H1 (cell line): ENCODE results near the gene SLC15A4. TPM values are rescaled to one million over a fixed set of nuclear protein-coding genes. Genes with fewer than 3 reads are reported as not detected.

Experiments
- CTCF ChIA-PET: fragments of 300-600 bp; sonication (Branson Sonifier 250); formaldehyde crosslinking; loops from one replicate; lab custom pipeline; 2021; ENCODE audit not compliant: partially characterized antibody; lab: Charles Lee
- POLR2A ChIA-PET: fragments of 300-600 bp; sonication (Branson Sonifier 250); formaldehyde crosslinking; loops from one replicate; lab custom pipeline; 2021; ENCODE audit warnings: inconsistent platforms; ENCODE audit not compliant: partially characterized antibody; lab: Charles Lee
- DNase-seq, 2 experiments: peaks; one replicate each; pipeline versions ENCODE4 v3.0.0 to v3.0.0-alpha.2; 2010 to 2022; ENCODE audit warnings: low spot score in 2 of 2, low read depth in 1 of 2, mixed read lengths in 1 of 2
- FAIRE-seq: peaks from 2 replicates; lab custom pipeline; 2011; peaks lifted over from hg19 to GRCh38; lab: Jason Lieb, UNC
- H2AFZ ChIP-seq: 2 replicates; pipeline ENCODE4 v1.8.1; 2012; ENCODE audit warnings: low read length, inconsistent platforms
- H2AK5ac ChIP-seq: 2 replicates; pipeline ENCODE4 v1.6.1; 2013; ENCODE audit warnings: low read depth, low read length
- H2BK120ac ChIP-seq: replicated peaks from 2 replicates; pipeline ENCODE3; 2013; ENCODE audit warnings: low read depth, low read length, inconsistent platforms
- H2BK12ac ChIP-seq: 2 replicates; pipeline ENCODE4 v1.6.1; 2013; ENCODE audit warnings: low read depth, low read length
- H2BK15ac ChIP-seq: 2 replicates; pipeline ENCODE4 v1.6.1; 2013; ENCODE audit warnings: low read length
- H2BK20ac ChIP-seq: 2 replicates; pipeline ENCODE4 v1.6.1; 2013; ENCODE audit warnings: low read length
- H2BK5ac ChIP-seq: 2 replicates; pipeline ENCODE4 v1.6.1; 2013; ENCODE audit warnings: low read depth, low read length
- H3K14ac ChIP-seq: 2 replicates; pipeline ENCODE4 v1.6.1; 2013; ENCODE audit warnings: inconsistent platforms; ENCODE audit not compliant: insufficient read length
- H3K18ac ChIP-seq: 2 replicates; pipeline ENCODE4 v1.6.1; 2013; ENCODE audit warnings: low read length; ENCODE audit errors: extremely low read depth
- H3K23ac ChIP-seq: 2 replicates; pipeline ENCODE4 v1.6.1; 2013; ENCODE audit warnings: inconsistent platforms; ENCODE audit not compliant: insufficient read length
- H3K23me2 ChIP-seq: 2 replicates; pipeline ENCODE4 v1.6.1; 2013; ENCODE audit warnings: low read depth, low read length
- H3K27ac ChIP-seq: 2 replicates; pipeline ENCODE4 v1.6.1; 2011; ENCODE audit warnings: low read depth, low read length, inconsistent platforms
- H3K27me3 ChIP-seq, 4 experiments: replicated peaks in 1 of 4; 1 replicate in 1 of 4; 2 replicates in 3 of 4; pipeline versions ENCODE4 v1.6.1 to v1.8.1; 2011 to 2013; ENCODE audit warnings: low read length in 3 of 4, mild to moderate bottlenecking in 3 of 4, inconsistent platforms in 2 of 4, mixed read lengths in 2 of 4, moderate library complexity in 1 of 4; ENCODE audit not compliant: control insufficient read depth in 3 of 4, insufficient read depth in 3 of 4; ENCODE audit errors: extremely low read depth in 1 of 4
- H3K36me3 ChIP-seq, 4 experiments: 2 replicates each; pipeline versions ENCODE4 v1.6.1 to v1.8.1; 2011 to 2013; ENCODE audit warnings: mild to moderate bottlenecking in 4 of 4, low read length in 3 of 4, moderate library complexity in 2 of 4, control low read depth in 1 of 4, inconsistent platforms in 1 of 4; ENCODE audit not compliant: insufficient read depth in 4 of 4, control insufficient read depth in 2 of 4
- H3K4ac ChIP-seq: replicated peaks from 2 replicates; pipeline ENCODE3; 2013; ENCODE audit warnings: low read length, low read depth, mixed read lengths, inconsistent platforms; ENCODE audit not compliant: insufficient read length
- H3K4me1 ChIP-seq, 4 experiments: replicated peaks in 1 of 4; 1 replicate in 1 of 4; 2 replicates in 3 of 4; pipeline versions ENCODE4 v1.6.1 to v1.8.1; 2011 to 2013; ENCODE audit warnings: low read length in 3 of 4, inconsistent platforms in 2 of 4, mixed read lengths in 1 of 4; ENCODE audit not compliant: insufficient read depth in 4 of 4, control insufficient read depth in 3 of 4
- H3K4me2 ChIP-seq, 2 experiments: 2 replicates each; pipeline versions ENCODE4 v1.6.1 to v1.8.1; 2011 to 2013; ENCODE audit warnings: low read depth in 2 of 2, low read length in 2 of 2, control low read depth in 1 of 2, inconsistent platforms in 1 of 2, mild to moderate bottlenecking in 1 of 2; ENCODE audit not compliant: insufficient read depth in 1 of 2
- H3K4me3 ChIP-seq, 4 experiments: fragments of 200-600, 300-600 bp in 1 of 4; sonication (generic), shearing (Covaris generic), sonication (Bioruptor Twin) in 1 of 4; 2 replicates each; pipeline versions ENCODE4 v1.5.1 to v1.8.1; 2011 to 2016; ENCODE audit warnings: low read length in 4 of 4, low read depth in 3 of 4, control low read depth in 2 of 4, inconsistent platforms in 2 of 4, mild to moderate bottlenecking in 2 of 4, mixed read lengths in 1 of 4, moderate library complexity in 1 of 4; ENCODE audit not compliant: insufficient read depth in 2 of 4; ENCODE audit errors: extremely low read depth in 1 of 4
- H3K56ac ChIP-seq: replicated peaks from 2 replicates; pipeline ENCODE3; 2013; ENCODE audit warnings: low read depth, mild to moderate bottlenecking, mixed read lengths, low read length, inconsistent platforms; ENCODE audit not compliant: insufficient read length
- H3K79me1 ChIP-seq: 2 replicates; pipeline ENCODE4 v1.6.1; 2013; ENCODE audit warnings: low read depth, low read length, control low read depth
- H3K79me2 ChIP-seq, 2 experiments: 2 replicates each; pipeline versions ENCODE4 v1.6.1 to v1.8.1; 2012 to 2013; ENCODE audit warnings: low read length in 2 of 2, mild to moderate bottlenecking in 2 of 2, inconsistent platforms in 1 of 2; ENCODE audit not compliant: insufficient read depth in 2 of 2, control insufficient read depth in 1 of 2
- H3K9ac ChIP-seq, 4 experiments: replicated peaks in 1 of 4; 1 replicate in 1 of 4; 2 replicates in 3 of 4; pipeline versions ENCODE4 v1.6.1 to v1.8.1; 2011 to 2013; ENCODE audit warnings: low read depth in 3 of 4, low read length in 3 of 4, control low read depth in 2 of 4, mild to moderate bottlenecking in 2 of 4, moderate library complexity in 2 of 4, inconsistent platforms in 1 of 4; ENCODE audit errors: extremely low read depth in 1 of 4
- H3K9me3 ChIP-seq, 2 experiments: 2 replicates each; pipeline versions ENCODE4 v1.6.1 to v1.8.1; 2012 to 2013; ENCODE audit warnings: mild to moderate bottlenecking in 2 of 2, moderate library complexity in 2 of 2, control low read depth in 1 of 2, inconsistent platforms in 1 of 2, low read depth in 1 of 2, low read length in 1 of 2, mixed read lengths in 1 of 2; ENCODE audit not compliant: insufficient read depth in 2 of 2
- H4K20me1 ChIP-seq, 2 experiments: replicated peaks in 1 of 2; 2 replicates each; pipeline versions ENCODE3 to v1.8.1; 2011 to 2013; ENCODE audit warnings: inconsistent platforms in 2 of 2, low read length in 2 of 2, mild to moderate bottlenecking in 1 of 2; ENCODE audit not compliant: insufficient read depth in 2 of 2, control insufficient read depth in 1 of 2
- H4K5ac ChIP-seq: 2 replicates; pipeline ENCODE4 v1.6.1; 2013; ENCODE audit warnings: low read length, low read depth, mixed read lengths, inconsistent platforms; ENCODE audit not compliant: insufficient read length
- H4K8ac ChIP-seq: 2 replicates; pipeline ENCODE4 v1.8.0; 2013; ENCODE audit warnings: mild to moderate bottlenecking, moderate library complexity, low read length, inconsistent platforms; ENCODE audit not compliant: insufficient read depth; ENCODE audit errors: extremely low read depth
- H4K91ac ChIP-seq: replicated peaks from 2 replicates; pipeline ENCODE3; 2013; ENCODE audit warnings: low read length, mixed read lengths, inconsistent platforms; ENCODE audit not compliant: insufficient read length
- CREB1 ChIP-seq: IDR thresholded peaks from 2 replicates; pipeline ENCODE4 v1.6.1; 2012; ENCODE audit warnings: inconsistent platforms
- CTCF ChIP-seq, 3 experiments: IDR thresholded peaks; 1 replicate in 2 of 3; 2 replicates in 1 of 3; pipeline versions ENCODE4 v1.5.1 to v1.6.1; 2011; ENCODE audit warnings: low read length in 3 of 3, mild to moderate bottlenecking in 3 of 3, inconsistent platforms in 2 of 3, low read depth in 1 of 3, moderate library complexity in 1 of 3; ENCODE audit not compliant: insufficient read depth in 1 of 3; ENCODE audit errors: control extremely low read depth in 1 of 3
- EZH2 ChIP-seq: fragments of 200-600 bp; sonication (generic); IDR thresholded peaks from 2 replicates; pipeline ENCODE4 v1.7.1; 2012; ENCODE audit warnings: low read depth, mild to moderate bottlenecking, moderate library complexity, low read length, inconsistent platforms; ENCODE audit not compliant: severe bottlenecking
- GABPA ChIP-seq: IDR thresholded peaks from 2 replicates; pipeline ENCODE4 v1.6.1; 2011; ENCODE audit warnings: mild to moderate bottlenecking, low read length, moderate library complexity, borderline replicate concordance; ENCODE audit not compliant: insufficient read depth
- KDM5A ChIP-seq: fragments of 200-600 bp; IDR thresholded peaks from 2 replicates; pipeline ENCODE4 v1.7.1; 2012; ENCODE audit warnings: mild to moderate bottlenecking, low read length, inconsistent platforms, mixed read lengths
- MAFK ChIP-seq: IDR thresholded peaks from 2 replicates; pipeline ENCODE4 v1.6.1; 2012; ENCODE audit warnings: low read depth, mild to moderate bottlenecking, improper control_type of control experiment, low read length
- PHF8 ChIP-seq: fragments of 200-600 bp; sonication (generic); conservative IDR thresholded peaks from 2 replicates; pipeline ENCODE4 v1.7.1; 2012; ENCODE audit warnings: low read depth, mild to moderate bottlenecking, inconsistent platforms, low read length, moderate library complexity
- POU5F1 ChIP-seq: IDR thresholded peaks from 2 replicates; pipeline ENCODE4 v1.6.1; 2011; ENCODE audit warnings: low read depth, mild to moderate bottlenecking, low read length, moderate library complexity
- RFX5 ChIP-seq: IDR thresholded peaks from 2 replicates; pipeline ENCODE4 v1.6.1; 2011; ENCODE audit warnings: low read depth, low read length, improper control_type of control experiment, borderline replicate concordance
- SIN3A ChIP-seq, 2 experiments: IDR thresholded peaks in 1 of 2; conservative IDR thresholded peaks in 1 of 2; 2 replicates each; pipeline ENCODE4 v1.6.1; 2011 to 2012; ENCODE audit warnings: low read length in 2 of 2, improper control_type of control experiment in 1 of 2, low read depth in 1 of 2, mild to moderate bottlenecking in 1 of 2
- TAF7 ChIP-seq: optimal IDR thresholded peaks from 2 replicates; pipeline ENCODE3; 2011; ENCODE audit warnings: low read depth, mild to moderate bottlenecking, inconsistent platforms, low read length, moderate library complexity, borderline replicate concordance
- WGBS, 2 experiments: shearing (Covaris generic) in 1 of 2; methylation state at CpG; one replicate each; pipeline versions ENCODE4 v1.1.6 to v1.1.7; 2013 to 2015; ENCODE audit warnings: low lambda C conversion rate in 2 of 2, mixed read lengths in 2 of 2, inconsistent platforms in 1 of 2, low coverage in 1 of 2, missing lambda C conversion rate in 1 of 2; ENCODE audit not compliant: insufficient replicate concordance in 2 of 2, insufficient coverage in 1 of 2, insufficient read length in 1 of 2; ENCODE audit errors: extremely low coverage in 1 of 2, missing lambda C conversion rate in 1 of 2; 5-methylcytosine and 5-hydroxymethylcytosine counted together
- polyA plus RNA-seq, 7 experiments: library from polyadenylated mRNA; depleted of rRNA in 3 of 7; stranded (reverse) in 5 of 7; unstranded in 2 of 7; fragments of >200 nt in 5 of 7; fragments of 200-250 nt in 2 of 7; gene quantifications; 1 replicate in 5 of 7; 2 replicates in 1 of 7; 4 replicates in 1 of 7; pipeline versions ENCODE4 v1.2.1 to v1.2.3, GENCODE V29; 2011 to 2013; ENCODE audit warnings: missing spikeins in 2 of 7, mixed read lengths in 2 of 7
- total RNA-seq: library from RNA; stranded (reverse); fragmentation: NEBNext Ultra II Directional; extraction: Animal tissue kit (Norgen Biotek cat#: 25700); gene quantifications from 2 replicates; pipeline ENCODE4 v1.2.1, GENCODE V29; 2021

The SLC15A4 gene
- total and polyA plus RNA-seq, 2 of the 8 experiments (the other 6 are each of a cell fraction or from before 2014, with no cell fraction given), result 22.7 to 26.6 TPM

GRCh38 chr12:128806573-128806972 is 17.2 kb downstream of the SLC15A4 start:
- no peak overlapping the region for H3K27ac ChIP-seq
- TF ChIP-seq TAF7 (no peak), EZH2 (no peak), SIN3A (conservative IDR thresholded peaks at IDR 0.05 in 1 of 2, IDR thresholded peaks at IDR 0.05 in 1 of 2; ENCODE audit: low read depth in 1 of 2, low read length in 2 of 2) (no peak), KDM5A (no peak), MAFK (no peak), PHF8 (no peak), CREB1 (no peak), POU5F1 (no peak), RFX5 (no peak), CTCF (IDR thresholded peaks at IDR 0.05; ENCODE audit: control extremely low read depth in 1 of 3, insufficient read depth in 1 of 3, low read depth in 1 of 3, low read length in 3 of 3) (no peak), GABPA (no peak)

More at GRCh38 chr12:128806573-128806972, 17.2 kb downstream of the SLC15A4 start:
- Histone ChIP-seq H3K23me2 (no peaks in the 10 kb centered on the region), H3K23ac (no peak overlapping the region), H4K8ac (no peak overlapping the region), H2BK12ac (no peak overlapping the region), H4K20me1 (peaks cover 17 to 29% of the 10 kb centered on the region in 2 experiments), H4K5ac (no peak overlapping the region), H3K36me3 (peaks cover 6 to 38% (median 13%) of the 10 kb centered on the region in 4 experiments; a peak in 6 of 8 replicates), H2BK20ac (no peak overlapping the region), H2BK5ac (no peak overlapping the region), H2AK5ac (no peak overlapping the region), H3K4me3 (no peak overlapping the region), H3K4me1 (peaks cover 0 to 4% (median 0%) of the 10 kb centered on the region in 4 experiments; a peak in 2 of 7 replicates), H3K79me2 (peaks cover 0 to 58% of the 10 kb centered on the region in 2 experiments; a peak in 2 of 4 replicates), H3K4ac (no peak overlapping the region), H3K14ac (no peak overlapping the region), H2BK15ac (no peak overlapping the region), H2AFZ (no peak overlapping the region), H3K9me3 (no peaks in the 10 kb centered on the region), H3K56ac (no peak overlapping the region), H4K91ac (no peak overlapping the region), H3K4me2 (no peak overlapping the region), H3K9ac (no peak overlapping the region), H3K27me3 (no peaks in the 10 kb centered on the region), H3K79me1 (peaks cover 12% of the 10 kb centered on the region; the same call in 1 of the 2 replicates), H2BK120ac (no peak overlapping the region), H3K18ac (no peak overlapping the region)
- WGBS, 2 experiments, result 93% methylated on average over 7 of the region's 9 CpGs; no CpG with 5 or more reads in 1 of the 2 experiments
- ChIA-PET CTCF (interaction anchor here (0.9 to 2.0 kb wide), 4 partner anchors 8 to 223 kb away, joined by 3 to 6 read pairs (median 4); no protein-coding TSS in a partner anchor), POLR2A (interaction anchor here (0.7 kb wide), 1 partner anchor 9 kb away, joined by 3 read pairs; no protein-coding TSS in a partner anchor)
- FAIRE-seq, result no peak
- DNase-seq, result no peak
